GM19468 (cell line): ENCODE results near the gene C11orf71.

Source experiments
- ATAC-seq: cut with Tn5 transposase; IDR thresholded peaks from one replicate; pipeline ENCODE4 v1.9.1; 2021; ENCODE audit warnings: mild to moderate bottlenecking, moderate library complexity, moderate number of reproducible peaks; ENCODE audit not compliant: unreplicated experiment; ENCODE audit errors: extremely low read depth

Gene C11orf71

GRCh38 chr11:114400915-114401223, 558 bp upstream of the C11orf71 start:
- ATAC-seq: no peak

GRCh38 chr11:114399490-114400215, 658 bp downstream of the C11orf71 start:
- no peak for ATAC-seq

- no peak for ATAC-seq
These were observed 1.9 kb downstream of the C11orf71 start for GRCh38 chr11:114398303-114398920.

- ATAC-seq: no peak
These were observed 2.8 kb downstream of the C11orf71 start for GRCh38 chr11:114397349-114397982.

GRCh38 chr11:114396916-114397315, 3.4 kb downstream of the C11orf71 start:
- ATAC-seq: no peak

- no peak for ATAC-seq
These were observed 4.6 kb downstream of the C11orf71 start for GRCh38 chr11:114395736-114396135.

GRCh38 chr11:114392735-114393667, 7.3 kb downstream of the C11orf71 start:
- no peak for ATAC-seq

GRCh38 chr11:114386545-114386944, 13.8 kb downstream of the C11orf71 start:
- ATAC-seq: no peak

GRCh38 chr11:114386131-114386530, 14.2 kb downstream of the C11orf71 start:
- ATAC-seq: no peak

GRCh38 chr11:114384487-114384886, 15.8 kb downstream of the C11orf71 start:
- no peak for ATAC-seq

- ATAC-seq: no peak
These were observed 17.8 kb downstream of the C11orf71 start for GRCh38 chr11:114382509-114382908.

GRCh38 chr11:114379394-114380069, 20.8 kb downstream of the C11orf71 start:
- ATAC-seq: no peak

- no peak for ATAC-seq
These were observed 22.6 kb downstream of the C11orf71 start for GRCh38 chr11:114377612-114378267.

GRCh38 chr11:114375052-114375451, 25.3 kb downstream of the C11orf71 start:
- no peak for ATAC-seq

GRCh38 chr11:114368918-114369680, 31.2 kb downstream of the C11orf71 start:
- ATAC-seq: no peak

- ATAC-seq: no peak
These were observed 32.9 kb downstream of the C11orf71 start for GRCh38 chr11:114367244-114367957.

GRCh38 chr11:114366331-114367243, 33.7 kb downstream of the C11orf71 start:
- ATAC-seq: no peak
